OCI-LY7 (cell line): Measurements from ENCODE around the gene DNAAF1. TPM values are rescaled to one million over a fixed set of nuclear protein-coding genes. Genes with fewer than 3 reads are reported as not detected.
"Not testable (repeated sequence)": the region's sequence is repeated elsewhere in the genome, so short reads cannot be mapped to it uniquely, and the experiment has no call there.

Experiments used
- BruUV-seq: library from RNA; stranded (reverse); fragments of 400-500 nt; replicated peaks from 2 replicates; lab custom pipeline; 2021; lab: Mats Ljungman, UMichigan
- CTCF ChIA-PET: fragments of 300-600 bp; sonication (Branson Sonifier 250); formaldehyde crosslinking; loops from one replicate; lab custom pipeline; 2022; ENCODE audit warnings: antibody characterized with exemption; ENCODE audit not compliant: unreplicated experiment; lab: Charles Lee
- POLR2A ChIA-PET: fragments of 300-600 bp; sonication (Branson Sonifier 250); formaldehyde crosslinking; loops from one replicate; lab custom pipeline; 2022; ENCODE audit warnings: antibody characterized with exemption; lab: Charles Lee
- DNase-seq: peaks from one replicate; pipeline ENCODE4 v3.0.0-alpha.2; 2015; ENCODE audit warnings: low spot score
- H2AFZ ChIP-seq: fragments of 200-600 bp; sonication (generic), shearing (Covaris generic); 2 replicates; pipeline ENCODE4 v1.6.1; 2014; ENCODE audit warnings: mild to moderate bottlenecking, antibody characterized with exemption, low read length, moderate library complexity
- H3K27ac ChIP-seq: fragments of 200-600 bp; sonication (generic); 2 replicates; pipeline ENCODE4 v1.5.1; 2014; ENCODE audit warnings: mixed run types, low read depth, mild to moderate bottlenecking, moderate library complexity, low read length, inconsistent platforms; ENCODE audit not compliant: poor library complexity, severe bottlenecking
- H3K36me3 ChIP-seq: fragments of 200-600 bp; sonication (generic); 2 replicates; pipeline ENCODE4 v1.6.1; 2014; ENCODE audit warnings: mild to moderate bottlenecking, antibody characterized with exemption, low read length, moderate library complexity, mixed read lengths; ENCODE audit not compliant: insufficient read depth
- H3K4me1 ChIP-seq: fragments of 200-600 bp; sonication (generic); 2 replicates; pipeline ENCODE4 v1.5.1; 2014; ENCODE audit warnings: mild to moderate bottlenecking, low read length; ENCODE audit not compliant: insufficient read depth, poor library complexity, severe bottlenecking
- H3K4me2 ChIP-seq: fragments of 200-600 bp; sonication (generic); 2 replicates; pipeline ENCODE4 v1.6.1; 2014; ENCODE audit warnings: mild to moderate bottlenecking, low read length
- H3K4me3 ChIP-seq: fragments of 200-600 bp; sonication (generic); 2 replicates; pipeline ENCODE4 v1.5.1; 2014; ENCODE audit warnings: mild to moderate bottlenecking, low read depth, low read length; ENCODE audit not compliant: poor library complexity, severe bottlenecking
- H3K79me2 ChIP-seq: fragments of 200-600 bp; sonication (generic); 2 replicates; pipeline ENCODE4 v1.6.1; 2016; ENCODE audit warnings: low read depth, mild to moderate bottlenecking, low read length, moderate library complexity, mixed read lengths; ENCODE audit not compliant: insufficient read depth
- H3K9me2 ChIP-seq: fragments of 200-600 bp; sonication (generic); 2 replicates; pipeline ENCODE4 v1.6.1; 2016; ENCODE audit warnings: mild to moderate bottlenecking, low read length, mixed read lengths; ENCODE audit not compliant: insufficient read depth
- H3K9me3 ChIP-seq: fragments of 200-600 bp; sonication (generic); 2 replicates; pipeline ENCODE4 v1.6.1; 2014; ENCODE audit warnings: mild to moderate bottlenecking, mixed run types, low read length, mixed read lengths
- H4K20me1 ChIP-seq: fragments of 200-600 bp; sonication (generic); 2 replicates; pipeline ENCODE4 v1.6.1; 2014; ENCODE audit warnings: mild to moderate bottlenecking, antibody characterized with exemption, low read length, moderate library complexity, mixed read lengths; ENCODE audit not compliant: insufficient read depth
- EZH2phosphoT487 ChIP-seq: fragments of 200-600 bp; sonication (generic); IDR thresholded peaks from 2 replicates; pipeline ENCODE4 v1.6.1; 2018; ENCODE audit warnings: low read depth, borderline replicate concordance, mild to moderate bottlenecking, mixed run types, antibody characterized with exemption, low read length, moderate library complexity, mixed read lengths
- intact Hi-C: fragments of 100-400 bp; cut with micrococcal nuclease; formaldehyde crosslinking; loops from one replicate; pipeline ENCODE4 v1.10.0; 2022; ENCODE audit not compliant: unreplicated experiment
- total RNA-seq, 2 experiments: library from RNA; depleted of rRNA in 1 of 2; stranded (reverse); fragments of >200 nt in 1 of 2; shearing (Covaris generic) in 1 of 2; gene quantifications; 2 replicates each; pipeline ENCODE4 v1.2.3, GENCODE V29; 2014 to 2022
- TF ChIP-seq, protein P1 (sequence below): fragments of 200-600 bp; sonication (generic); conservative IDR thresholded peaks from 2 replicates; pipeline ENCODE4 v1.5.1; 2014; ENCODE audit warnings: mild to moderate bottlenecking, antibody characterized with exemption, low read length, moderate library complexity, mixed read lengths

The DNAAF1 gene
- total RNA-seq, 2 experiments from 2014 or later = 0.34 TPM; not detected in 1

DNA sequence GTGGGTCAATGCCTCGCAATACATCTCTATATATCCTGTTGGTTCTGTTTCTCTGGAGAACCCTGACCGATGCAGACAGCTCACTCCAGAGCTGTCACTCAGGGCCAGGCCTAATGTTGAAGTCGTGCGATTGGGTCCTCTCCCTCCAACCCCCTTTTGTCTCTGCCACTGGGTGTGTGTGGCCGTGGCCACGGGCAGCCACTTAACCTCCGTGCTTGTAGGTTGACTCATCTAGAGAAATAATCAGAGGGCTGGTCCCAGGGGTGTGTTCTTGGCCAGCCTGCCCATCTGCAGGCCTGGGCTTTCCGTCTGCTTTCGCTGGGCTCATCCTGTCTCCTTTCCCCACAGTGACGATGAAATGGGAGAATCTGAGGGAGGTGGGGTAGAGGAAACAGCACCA is 53.3 kb downstream of the DNAAF1 start:
- TF ChIP-seq, protein P1, sequence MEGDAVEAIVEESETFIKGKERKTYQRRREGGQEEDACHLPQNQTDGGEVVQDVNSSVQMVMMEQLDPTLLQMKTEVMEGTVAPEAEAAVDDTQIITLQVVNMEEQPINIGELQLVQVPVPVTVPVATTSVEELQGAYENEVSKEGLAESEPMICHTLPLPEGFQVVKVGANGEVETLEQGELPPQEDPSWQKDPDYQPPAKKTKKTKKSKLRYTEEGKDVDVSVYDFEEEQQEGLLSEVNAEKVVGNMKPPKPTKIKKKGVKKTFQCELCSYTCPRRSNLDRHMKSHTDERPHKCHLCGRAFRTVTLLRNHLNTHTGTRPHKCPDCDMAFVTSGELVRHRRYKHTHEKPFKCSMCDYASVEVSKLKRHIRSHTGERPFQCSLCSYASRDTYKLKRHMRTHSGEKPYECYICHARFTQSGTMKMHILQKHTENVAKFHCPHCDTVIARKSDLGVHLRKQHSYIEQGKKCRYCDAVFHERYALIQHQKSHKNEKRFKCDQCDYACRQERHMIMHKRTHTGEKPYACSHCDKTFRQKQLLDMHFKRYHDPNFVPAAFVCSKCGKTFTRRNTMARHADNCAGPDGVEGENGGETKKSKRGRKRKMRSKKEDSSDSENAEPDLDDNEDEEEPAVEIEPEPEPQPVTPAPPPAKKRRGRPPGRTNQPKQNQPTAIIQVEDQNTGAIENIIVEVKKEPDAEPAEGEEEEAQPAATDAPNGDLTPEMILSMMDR = no peak
- TF ChIP-seq EZH2phosphoT487 = no peak
- no peaks in the 10 kb centered on the region for H3K9me3 ChIP-seq
- H3K4me3 ChIP-seq = no peak overlapping the region
- no peaks in the 10 kb centered on the region for H3K36me3 ChIP-seq
- no TSS peak for BruUV-seq
- no peaks in the 10 kb centered on the region for H3K9me2 ChIP-seq
- H3K4me1 ChIP-seq = no peaks in the 10 kb centered on the region
- intact Hi-C loops = no loop called here
- H2AFZ ChIP-seq = no peak overlapping the region
- DNase-seq = no peak
- POLR2A ChIA-PET = no interaction called here
- no peak overlapping the region for H3K27ac ChIP-seq
- no peaks in the 10 kb centered on the region for H3K79me2 ChIP-seq
- CTCF ChIA-PET = no interaction called here
- no peak overlapping the region for H3K4me2 ChIP-seq
- H4K20me1 ChIP-seq = no peaks in the 10 kb centered on the region

DNA sequence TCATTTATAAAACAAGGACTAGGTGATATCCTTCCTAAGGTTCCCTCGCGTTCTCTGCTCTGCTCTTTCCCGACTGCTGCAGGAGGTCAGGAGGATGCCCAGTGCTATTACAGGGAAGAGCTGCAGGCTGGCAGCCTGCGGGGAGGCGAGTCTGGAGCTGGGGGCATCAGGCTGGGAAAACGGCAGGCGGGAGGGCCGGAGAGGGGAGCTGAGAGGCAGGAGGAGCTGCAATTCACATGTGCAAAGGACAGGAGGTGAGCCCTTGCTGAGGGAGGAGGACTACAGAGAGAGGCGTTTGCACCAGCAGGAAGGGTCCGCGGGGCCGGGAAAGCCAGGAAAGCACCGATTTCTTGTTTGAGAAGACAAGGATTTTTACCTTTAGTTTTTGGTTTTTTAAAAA is 54.0 kb downstream of the DNAAF1 start:
- no TSS peak for BruUV-seq

DNA sequence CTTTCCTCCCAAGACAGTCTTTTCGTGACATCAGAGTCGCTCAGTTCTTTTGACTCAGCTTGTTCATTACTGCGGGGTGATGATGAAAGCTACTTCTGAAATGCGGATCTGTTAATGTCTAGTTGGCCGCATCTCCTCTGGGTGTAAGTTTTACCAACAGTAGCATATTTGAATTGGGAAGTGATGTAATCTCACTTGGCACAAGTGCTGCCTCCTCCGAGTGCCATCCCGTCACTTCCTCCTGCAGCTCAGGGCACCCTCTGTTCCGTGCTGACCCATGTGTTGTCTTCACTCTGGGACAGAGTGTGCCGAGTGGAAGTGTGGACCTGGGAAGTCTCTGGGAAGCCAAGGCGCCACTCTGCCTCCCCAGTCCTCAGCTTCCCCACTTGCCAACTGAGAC is 54.8 kb downstream of the DNAAF1 start:
- intact Hi-C loops = no loop called here
- Histone ChIP-seq H3K36me3 (no peaks in the 10 kb centered on the region), H3K4me2 (no peak overlapping the region), H3K9me3 (no peaks in the 10 kb centered on the region), H3K9me2 (no peaks in the 10 kb centered on the region), H4K20me1 (no peaks in the 10 kb centered on the region), H3K4me1 (no peaks in the 10 kb centered on the region), H3K27ac (no peak overlapping the region), H3K4me3 (no peak overlapping the region), H2AFZ (no peak overlapping the region), H3K79me2 (no peaks in the 10 kb centered on the region)
- POLR2A ChIA-PET = no interaction called here
- no peak for TF ChIP-seq EZH2phosphoT487
- TF ChIP-seq, protein P1 = no peak
- CTCF ChIA-PET = no interaction called here
- BruUV-seq = no TSS peak
- DNase-seq = no peak

More for the DNA sequence above, 54.0 kb downstream of the DNAAF1 start:
- ChIA-PET CTCF (no interaction called here), POLR2A (no interaction called here)
- Histone ChIP-seq H4K20me1 (no peaks in the 10 kb centered on the region), H3K4me3 (no peak overlapping the region), H3K36me3 (no peaks in the 10 kb centered on the region), H3K9me2 (no peaks in the 10 kb centered on the region), H3K4me2 (no peak overlapping the region), H3K4me1 (no peaks in the 10 kb centered on the region), H3K9me3 (no peaks in the 10 kb centered on the region), H3K27ac (no peak overlapping the region), H2AFZ (no peak overlapping the region), H3K79me2 (no peaks in the 10 kb centered on the region)
- no peak for DNase-seq
- TF ChIP-seq, protein P1 = no peak
- no peak for TF ChIP-seq EZH2phosphoT487
- intact Hi-C loops = no loop called here

DNA sequence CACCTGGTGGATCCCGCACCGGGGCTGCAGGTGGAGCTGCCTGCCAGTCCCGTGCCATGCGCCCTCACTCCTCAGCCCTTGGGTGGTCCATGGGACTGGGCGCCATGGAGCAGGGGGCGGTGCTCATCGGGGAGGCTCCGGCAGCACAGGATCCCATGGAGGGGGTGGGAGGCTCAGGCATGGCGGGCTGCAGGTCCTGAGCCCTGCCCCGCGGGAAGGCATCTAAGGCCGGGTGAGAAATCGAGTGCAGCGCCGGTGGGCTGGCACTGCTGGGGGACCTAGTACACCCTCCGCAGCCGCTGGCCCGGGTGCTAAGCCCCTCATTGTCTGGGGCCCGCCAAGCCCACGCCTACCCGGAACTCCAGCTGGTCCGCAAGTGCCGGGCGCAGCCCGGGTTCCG is 59.4 kb downstream of the DNAAF1 start:
- H3K27ac ChIP-seq, BruUV-seq, H3K4me3 ChIP-seq, H3K36me3 ChIP-seq, intact Hi-C loops, H3K4me2 ChIP-seq, H3K9me2 ChIP-seq, H4K20me1 ChIP-seq, DNase-seq, CTCF ChIA-PET, H3K9me3 ChIP-seq, H3K79me2 ChIP-seq, H3K4me1 ChIP-seq, H2AFZ ChIP-seq: not testable (repeated sequence)
- POLR2A ChIA-PET = interaction anchor here (0.6 kb wide), 1 partner anchor 17 kb away, joined by 3 read pairs; the partner anchor contains the start of gene TAF1C
